HG02938 (cell line): ENCODE results near the gene DDX39B.
"Not testable (repeated sequence)": the region's sequence is repeated elsewhere in the genome, so short reads cannot be mapped to it uniquely, and the experiment has no call there.

Experiments used
- ATAC-seq: cut with Tn5 transposase; IDR thresholded peaks from one replicate; pipeline ENCODE4 v1.9.1; 2021; ENCODE audit warnings: mild to moderate bottlenecking, moderate library complexity; ENCODE audit not compliant: unreplicated experiment

Gene DDX39B

GRCh38 chr6:31529329-31530150, 12.3 kb downstream of the DDX39B start:
- ATAC-seq: no peak

- ATAC-seq: no peak
Observed at GRCh38 chr6:31528821-31529328, 12.9 kb downstream of the DDX39B start, which contains the start of gene MCCD1. Gene MCCD1 (plus strand): TSS chr6:31528962. CDS start chr6:31529015, 53 bp downstream.

- no peak for ATAC-seq
Observed at GRCh38 chr6:31528307-31528777, 13.5 kb downstream of the DDX39B start.

GRCh38 chr6:31525932-31526591, 15.7 kb downstream of the DDX39B start:
- no peak for ATAC-seq

- no peak for ATAC-seq
Observed at GRCh38 chr6:31525553-31525931, 16.3 kb downstream of the DDX39B start.

- no peak for ATAC-seq
Observed at GRCh38 chr6:31521835-31522234, 20.0 kb downstream of the DDX39B start.

GRCh38 chr6:31513456-31514165, 28.2 kb downstream of the DDX39B start:
- no peak for ATAC-seq

- ATAC-seq: no peak
Observed at GRCh38 chr6:31510007-31510406, 31.8 kb downstream of the DDX39B start.

GRCh38 chr6:31509036-31509435, 32.8 kb downstream of the DDX39B start:
- ATAC-seq: not testable (repeated sequence)

- ATAC-seq: no peak
Observed at GRCh38 chr6:31502586-31502985, 39.2 kb downstream of the DDX39B start.

GRCh38 chr6:31499648-31500047, 42.2 kb downstream of the DDX39B start:
- ATAC-seq: not testable (repeated sequence)

GRCh38 chr6:31498748-31499147, 43.1 kb downstream of the DDX39B start:
- ATAC-seq: no peak

- no peak for ATAC-seq
Observed at GRCh38 chr6:31497531-31498476, 44.0 kb downstream of the DDX39B start, which contains the start of gene MICB. Gene MICB (plus strand): TSS chr6:31498145. CDS start chr6:31498194, 49 bp downstream.

GRCh38 chr6:31496826-31497225, 45.0 kb downstream of the DDX39B start:
- not testable (repeated sequence) for ATAC-seq

- no peak for ATAC-seq
Observed at GRCh38 chr6:31495580-31495979, 46.2 kb downstream of the DDX39B start.

GRCh38 chr6:31493875-31494694, 47.7 kb downstream of the DDX39B start:
- ATAC-seq: no peak

- ATAC-seq: not testable (repeated sequence)
Observed at GRCh38 chr6:31493550-31493874, 48.3 kb downstream of the DDX39B start.

GRCh38 chr6:31490115-31490873, 51.5 kb downstream of the DDX39B start:
- ATAC-seq: no peak

- no peak for ATAC-seq
Observed at GRCh38 chr6:31489086-31489485, 52.7 kb downstream of the DDX39B start.
